ENCODE results near the gene AXDND1.

DNA sequence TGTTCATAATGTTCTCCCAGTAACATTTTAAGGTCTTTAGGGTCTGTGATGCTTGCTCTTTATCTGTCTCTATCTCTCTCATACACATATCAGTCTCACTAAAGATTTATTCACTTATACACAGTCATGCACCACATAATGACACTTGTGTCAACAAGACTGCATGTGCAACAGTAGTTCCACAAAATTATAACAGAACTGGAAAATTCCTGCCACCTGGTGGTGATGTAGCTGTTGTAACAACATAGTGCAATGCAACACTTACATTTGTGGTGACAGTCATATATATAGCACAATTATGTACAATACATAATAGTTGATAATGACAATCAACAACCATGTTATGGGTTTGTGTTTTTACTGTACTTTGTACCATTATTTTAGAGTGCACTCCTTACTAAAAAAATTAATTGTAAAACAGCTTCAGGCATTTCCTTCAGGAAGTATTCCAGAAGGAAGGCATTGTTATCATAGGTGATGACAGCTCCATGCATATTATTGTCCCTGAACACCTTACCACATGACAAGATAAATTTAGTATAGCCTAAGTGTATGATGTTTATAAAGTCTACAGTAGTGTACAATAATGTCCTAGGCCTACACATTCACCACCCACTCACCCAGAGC is 234.0 kb downstream of the AXDND1 start:
- TF ChIP-seq BACH1 (tag; IDR thresholded peaks at IDR 0.05) (no peak), SOX6 (IDR thresholded peaks at IDR 0.05) (no peak)

All from K562 (cell line).